Tibial nerve (tissue), 4 donors: ENCODE results near the gene CTDSPL.

Source experiments
- CTCF ChIP-seq, 5 experiments: fragments of 200-600 bp in 3 of 5; fragments of 450-650 bp in 2 of 5; sonication (generic) in 3 of 5; IDR thresholded peaks; one replicate each; pipeline ENCODE4 v1.5.1; 2016 to 2019; ENCODE audit warnings: antibody characterized with exemption in 5 of 5, mild to moderate bottlenecking in 3 of 5, moderate library complexity in 2 of 5
- EP300 ChIP-seq, 2 donors: sonication (generic); formaldehyde crosslinking; IDR thresholded peaks; one replicate each; pipeline ENCODE4 v1.6.1; 2017; ENCODE audit warnings: antibody characterized with exemption in 2 of 2, mild to moderate bottlenecking in 1 of 2
- POLR2A ChIP-seq, 2 donors: fragments of 450-650 bp; IDR thresholded peaks; one replicate each; pipeline ENCODE4 v1.6.1; 2017; ENCODE audit warnings: antibody characterized with exemption in 2 of 2, mild to moderate bottlenecking in 2 of 2, moderate library complexity in 2 of 2

- TF ChIP-seq POLR2A (IDR thresholded peaks at IDR 0.05) (no peak), CTCF (IDR thresholded peaks at IDR 0.05) (no peak), EP300 (IDR thresholded peaks at IDR 0.05) (no peak)
Observed at GRCh38 chr3:37885814-37886213, 24.1 kb downstream of the CTDSPL start.
